H9 (cell line): Measurements from ENCODE around the gene TSSK6. TPM values are rescaled to one million over a fixed set of nuclear protein-coding genes. Genes with fewer than 3 reads are reported as not detected.

Source experiments
- DNase-seq: peaks from one replicate; pipeline ENCODE4 v3.0.0-alpha.2; 2017
- H2AFZ ChIP-seq: one replicate; pipeline ENCODE4 v1.6.1; 2013; ENCODE audit warnings: mild to moderate bottlenecking, low read length, control low read depth, moderate library complexity
- H2AK5ac ChIP-seq: 2 replicates; pipeline ENCODE4 v1.6.1; 2013; ENCODE audit warnings: low read length, control low read depth, mixed read lengths; ENCODE audit not compliant: insufficient read length
- H2BK120ac ChIP-seq: one replicate; pipeline ENCODE4 v1.6.1; 2013; ENCODE audit warnings: low read depth, mild to moderate bottlenecking, low read length, control low read depth, inconsistent platforms; ENCODE audit not compliant: poor library complexity, severe bottlenecking
- H2BK12ac ChIP-seq: 2 replicates; pipeline ENCODE4 v1.6.1; 2013; ENCODE audit warnings: low read length, control low read depth, mixed read lengths, low read depth; ENCODE audit not compliant: insufficient read length
- H2BK15ac ChIP-seq: 2 replicates; pipeline ENCODE4 v1.6.1; 2013; ENCODE audit warnings: low read depth, low read length, control low read depth
- H2BK20ac ChIP-seq: one replicate; pipeline ENCODE4 v1.6.1; 2013; ENCODE audit warnings: low read depth, mild to moderate bottlenecking, low read length, control low read depth, inconsistent platforms; ENCODE audit not compliant: poor library complexity, severe bottlenecking
- H2BK5ac ChIP-seq: 2 replicates; pipeline ENCODE4 v1.6.1; 2013; ENCODE audit warnings: low read length, control low read depth, mixed read lengths; ENCODE audit not compliant: insufficient read length
- H3K14ac ChIP-seq: 2 replicates; pipeline ENCODE4 v1.6.1; 2013; ENCODE audit warnings: low read length, control low read depth; ENCODE audit not compliant: insufficient read depth
- H3K18ac ChIP-seq: 2 replicates; pipeline ENCODE4 v1.6.1; 2013; ENCODE audit warnings: low read depth, mild to moderate bottlenecking, mixed read lengths, low read length, control low read depth; ENCODE audit not compliant: insufficient read length
- H3K23ac ChIP-seq: 2 replicates; pipeline ENCODE4 v1.6.1; 2013; ENCODE audit warnings: low read length, control low read depth, mixed read lengths, low read depth; ENCODE audit not compliant: insufficient read length
- H3K23me2 ChIP-seq: 2 replicates; pipeline ENCODE4 v1.6.1; 2013; ENCODE audit warnings: low read depth, mild to moderate bottlenecking, mixed read lengths, low read length, control low read depth; ENCODE audit not compliant: insufficient read length, poor library complexity, severe bottlenecking
- H3K27ac ChIP-seq: 2 replicates; pipeline ENCODE4 v1.5.1; 2013; ENCODE audit warnings: low read length, control low read depth, mixed read lengths, low read depth; ENCODE audit not compliant: insufficient read length
- H3K27me3 ChIP-seq: 2 replicates; pipeline ENCODE4 v1.6.1; 2013; ENCODE audit warnings: low read length, control low read depth, inconsistent platforms; ENCODE audit not compliant: insufficient read depth
- H3K4ac ChIP-seq: 2 replicates; pipeline ENCODE4 v1.6.1; 2013; ENCODE audit warnings: low read depth, mild to moderate bottlenecking, control low read depth, inconsistent platforms, low read length, moderate library complexity
- H3K4me1 ChIP-seq: 2 replicates; pipeline ENCODE4 v1.6.1; 2013; ENCODE audit warnings: low read length, control low read depth, inconsistent platforms; ENCODE audit not compliant: insufficient read depth
- H3K4me2 ChIP-seq: 2 replicates; pipeline ENCODE4 v1.6.1; 2013; ENCODE audit warnings: low read length, control low read depth, mixed read lengths; ENCODE audit not compliant: insufficient read length, insufficient read depth
- H3K56ac ChIP-seq: 2 replicates; pipeline ENCODE4 v1.6.1; 2013; ENCODE audit warnings: low read depth, mild to moderate bottlenecking, mixed read lengths, low read length, control low read depth; ENCODE audit not compliant: insufficient read length
- H3K79me1 ChIP-seq: 2 replicates; pipeline ENCODE4 v1.6.1; 2013; ENCODE audit warnings: low read depth, mild to moderate bottlenecking, moderate library complexity, low read length, control low read depth, inconsistent platforms; ENCODE audit not compliant: insufficient read depth, poor library complexity, severe bottlenecking
- H3K79me2 ChIP-seq: 2 replicates; pipeline ENCODE4 v1.6.1; 2013; ENCODE audit warnings: low read length, control low read depth, inconsistent platforms; ENCODE audit not compliant: insufficient read depth
- H3K9ac ChIP-seq: 2 replicates; pipeline ENCODE4 v1.6.1; 2013; ENCODE audit warnings: low read length, control low read depth, mixed read lengths; ENCODE audit not compliant: insufficient read length; ENCODE audit errors: extremely low read depth
- H3K9me3 ChIP-seq: one replicate; pipeline ENCODE4 v1.6.1; 2013; ENCODE audit warnings: low read depth, low read length, inconsistent platforms; ENCODE audit not compliant: control insufficient read depth
- H3T11ph ChIP-seq: one replicate; pipeline ENCODE4 v1.6.1; 2013; ENCODE audit warnings: mild to moderate bottlenecking, low read length, control low read depth, inconsistent platforms
- H4K20me1 ChIP-seq: one replicate; pipeline ENCODE4 v1.6.1; 2013; ENCODE audit not compliant: control insufficient read depth, insufficient read length, insufficient read depth
- H4K5ac ChIP-seq: 2 replicates; pipeline ENCODE4 v1.6.1; 2013; ENCODE audit warnings: low read depth, mild to moderate bottlenecking, mixed read lengths, low read length, control low read depth; ENCODE audit not compliant: insufficient read length
- H4K8ac ChIP-seq: replicated peaks from 2 replicates; pipeline ENCODE4 v1.6.1; 2013; ENCODE audit warnings: low read length, control low read depth, mixed read lengths, low read depth; ENCODE audit not compliant: insufficient read length
- H4K91ac ChIP-seq: 2 replicates; pipeline ENCODE4 v1.6.1; 2013; ENCODE audit warnings: low read depth, mild to moderate bottlenecking, moderate library complexity, mixed read lengths, low read length, control low read depth; ENCODE audit not compliant: insufficient read length
- H3K27ac Mint-ChIP-seq, 3 experiments: 2 replicates in 2 of 3; 3 replicates in 1 of 3; pipeline ENCODE4 v1.8.0; 2020 to 2021; ENCODE audit warnings: mixed read lengths in 3 of 3, mild to moderate bottlenecking in 1 of 3, moderate library complexity in 1 of 3
- H3K27me3 Mint-ChIP-seq: 2 replicates; pipeline ENCODE4 v1.8.0; 2021; ENCODE audit warnings: low read depth, mild to moderate bottlenecking, moderate library complexity, mixed read lengths
- H3K36me3 Mint-ChIP-seq, 3 experiments: 2 replicates in 2 of 3; 3 replicates in 1 of 3; pipeline ENCODE4 v1.8.0; 2020 to 2021; ENCODE audit warnings: low read depth in 3 of 3, mixed read lengths in 3 of 3; ENCODE audit not compliant: insufficient read depth in 1 of 3
- H3K4me1 Mint-ChIP-seq, 2 experiments: 2 replicates each; pipeline ENCODE4 v1.8.0; 2020; ENCODE audit warnings: mixed read lengths in 2 of 2
- H3K4me3 Mint-ChIP-seq, 2 experiments: 2 replicates in 1 of 2; 3 replicates in 1 of 2; pipeline ENCODE4 v1.8.0; 2020 to 2021; ENCODE audit warnings: mild to moderate bottlenecking in 2 of 2, mixed read lengths in 2 of 2, moderate library complexity in 1 of 2
- H3K9me3 Mint-ChIP-seq, 2 experiments: 2 replicates in 1 of 2; 3 replicates in 1 of 2; pipeline ENCODE4 v1.8.0; 2020; ENCODE audit warnings: mild to moderate bottlenecking in 2 of 2, mixed read lengths in 2 of 2, moderate library complexity in 1 of 2
- WGBS: extraction: QIAGEN DNeasy Blood & Tissue Kit; methylation state at CpG from one replicate; pipeline ENCODE4 v1.1.7; 2013; ENCODE audit warnings: missing lambda C conversion rate, low lambda C conversion rate, mixed read lengths; ENCODE audit not compliant: insufficient read length; ENCODE audit errors: extremely low coverage; 5-methylcytosine and 5-hydroxymethylcytosine counted together
- total RNA-seq: library from RNA; stranded (reverse); gene quantifications from 2 replicates; pipeline ENCODE4 v1.2.1, GENCODE V29; 2021
- TF ChIP-seq, protein P1 (sequence below): fragments of 200-600 bp; sonication (generic); conservative IDR thresholded peaks from 3 replicates; pipeline ENCODE4 v1.8.0; 2021; ENCODE audit warnings: antibody characterized with exemption, mild to moderate bottlenecking

The TSSK6 gene
- total RNA-seq, 1 experiment from 2014 or later, result 2.6 TPM

DNA sequence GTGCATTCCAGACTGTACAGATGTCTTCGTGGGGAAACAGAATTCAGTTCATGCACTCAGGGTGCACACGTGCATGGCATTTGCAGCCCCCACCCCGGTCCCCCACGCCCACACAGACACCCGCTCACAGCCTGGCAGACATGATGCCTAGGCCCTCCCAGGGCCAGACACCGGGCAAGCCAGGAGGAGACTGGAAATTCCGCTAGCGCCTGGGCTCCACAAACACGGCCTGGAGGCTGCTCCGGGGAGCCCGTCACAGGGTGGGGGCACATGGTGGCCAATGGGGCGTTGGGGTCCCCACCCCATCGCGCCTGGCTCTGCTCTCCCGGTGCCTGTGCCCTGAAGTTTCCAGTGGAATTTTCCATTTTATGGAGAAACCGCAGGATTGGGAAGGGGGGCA, 26.3 kb upstream of the TSSK6 start:
- H3K4me2 ChIP-seq, result no peak overlapping the region
- no peak overlapping the region for H2AFZ ChIP-seq
- no peak for DNase-seq
- H3K9ac ChIP-seq, result no peak overlapping the region
- Mint-ChIP-seq H3K4me3 (no peak overlapping the region), H3K27me3 (peaks cover 25% of the 10 kb centered on the region), H3K4me1 (peaks cover 7 to 15% of the 10 kb centered on the region in 2 experiments), H3K9me3 (no peaks in the 10 kb centered on the region; a peak in 1 of 5 replicates), H3K36me3 (peaks cover 2 to 4% (median 2%) of the 10 kb centered on the region in 3 experiments; a peak in 4 of 7 replicates), H3K27ac (no peak overlapping the region)
- no peaks in the 10 kb centered on the region for H3K79me2 ChIP-seq
- no peak overlapping the region for H3K23ac ChIP-seq
- no peak overlapping the region for H3K14ac ChIP-seq
- no peaks in the 10 kb centered on the region for H3K79me1 ChIP-seq
- peaks cover 2% of the 10 kb centered on the region; the same call in 1 of the 2 replicates for H3K27me3 ChIP-seq
- no peak overlapping the region for H4K91ac ChIP-seq
- H4K5ac ChIP-seq, result no peak overlapping the region
- H2BK20ac ChIP-seq, result no peak overlapping the region
- H3K4me1 ChIP-seq, result no peaks in the 10 kb centered on the region
- WGBS, result no CpG with 5 or more reads among the region's 16 CpGs
- no peak overlapping the region for H3K27ac ChIP-seq
- no peak overlapping the region for H3K56ac ChIP-seq
- H3K23me2 ChIP-seq, result peaks cover 14% of the 10 kb centered on the region
- H2BK12ac ChIP-seq, result no peak overlapping the region
- H4K8ac ChIP-seq, result no peak overlapping the region
- no peak overlapping the region for H3K18ac ChIP-seq
- H2BK15ac ChIP-seq, result no peak overlapping the region
- TF ChIP-seq, protein P1, sequence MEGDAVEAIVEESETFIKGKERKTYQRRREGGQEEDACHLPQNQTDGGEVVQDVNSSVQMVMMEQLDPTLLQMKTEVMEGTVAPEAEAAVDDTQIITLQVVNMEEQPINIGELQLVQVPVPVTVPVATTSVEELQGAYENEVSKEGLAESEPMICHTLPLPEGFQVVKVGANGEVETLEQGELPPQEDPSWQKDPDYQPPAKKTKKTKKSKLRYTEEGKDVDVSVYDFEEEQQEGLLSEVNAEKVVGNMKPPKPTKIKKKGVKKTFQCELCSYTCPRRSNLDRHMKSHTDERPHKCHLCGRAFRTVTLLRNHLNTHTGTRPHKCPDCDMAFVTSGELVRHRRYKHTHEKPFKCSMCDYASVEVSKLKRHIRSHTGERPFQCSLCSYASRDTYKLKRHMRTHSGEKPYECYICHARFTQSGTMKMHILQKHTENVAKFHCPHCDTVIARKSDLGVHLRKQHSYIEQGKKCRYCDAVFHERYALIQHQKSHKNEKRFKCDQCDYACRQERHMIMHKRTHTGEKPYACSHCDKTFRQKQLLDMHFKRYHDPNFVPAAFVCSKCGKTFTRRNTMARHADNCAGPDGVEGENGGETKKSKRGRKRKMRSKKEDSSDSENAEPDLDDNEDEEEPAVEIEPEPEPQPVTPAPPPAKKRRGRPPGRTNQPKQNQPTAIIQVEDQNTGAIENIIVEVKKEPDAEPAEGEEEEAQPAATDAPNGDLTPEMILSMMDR, result no peak
- no peak overlapping the region for H2BK5ac ChIP-seq
- no peak overlapping the region for H2BK120ac ChIP-seq
- no peak overlapping the region for H2AK5ac ChIP-seq
- H4K20me1 ChIP-seq, result no peaks in the 10 kb centered on the region
- H3T11ph ChIP-seq, result no peak overlapping the region
- no peak overlapping the region for H3K4ac ChIP-seq
- H3K9me3 ChIP-seq, result no peaks in the 10 kb centered on the region
